Stimulated activated CD8-positive, alpha-beta memory T cell treated with anti-CD3 and anti-CD28 coated beads, Interleukin-2, amount 100 ng/mL, for 48 hours (primary cell): ENCODE data around the gene ADIRF.
"Not testable (repeated sequence)": the region's sequence is repeated elsewhere in the genome, so short reads cannot be mapped to it uniquely, and the experiment has no call there.

Experiments used
- DNase-seq, 2 donors: peaks; one replicate each; pipeline ENCODE4 v3.0.0-alpha.2; 2020; ENCODE audit warnings: low read depth in 2 of 2

The ADIRF gene

GRCh38 chr10:86968271-86968993 lies at the start of gene ADIRF:
TSS of gene ADIRF (plus strand) at chr10:86968482. CDS start at chr10:86968545, 63 bp downstream.
- no peak for DNase-seq

- no peak for DNase-seq
Measured at GRCh38 chr10:86922553-86922961, 45.7 kb upstream of the ADIRF start.

GRCh38 chr10:86929468-86930380 lies 38.6 kb upstream of the ADIRF start:
- DNase-seq = no peak

GRCh38 chr10:86931872-86932271 lies 36.4 kb upstream of the ADIRF start:
- DNase-seq = no peak

GRCh38 chr10:86932674-86933073 lies 35.6 kb upstream of the ADIRF start:
- no peak for DNase-seq

- DNase-seq = not testable (repeated sequence)
Measured at GRCh38 chr10:86934162-86934711, 34.0 kb upstream of the ADIRF start.

- DNase-seq = no peak
Measured at GRCh38 chr10:86936661-86937501, 31.4 kb upstream of the ADIRF start.

GRCh38 chr10:86937502-86938154 lies 30.7 kb upstream of the ADIRF start:
- DNase-seq = no peak

- DNase-seq = no peak
Measured at GRCh38 chr10:86938260-86938659, 30.0 kb upstream of the ADIRF start.

GRCh38 chr10:86940076-86940475 lies 28.2 kb upstream of the ADIRF start:
- DNase-seq = not testable (repeated sequence)

GRCh38 chr10:86940677-86941076 lies 27.6 kb upstream of the ADIRF start:
- no peak for DNase-seq

GRCh38 chr10:86941426-86941825 lies 26.9 kb upstream of the ADIRF start:
- no peak for DNase-seq

GRCh38 chr10:86941991-86942421 lies 26.3 kb upstream of the ADIRF start:
- no peak for DNase-seq

GRCh38 chr10:86942441-86943315 lies 25.6 kb upstream of the ADIRF start:
- no peak for DNase-seq

GRCh38 chr10:86943316-86944030 lies 24.8 kb upstream of the ADIRF start:
- no peak for DNase-seq

GRCh38 chr10:86944031-86944419 lies 24.3 kb upstream of the ADIRF start:
- DNase-seq = no peak

GRCh38 chr10:86944471-86944870 lies 23.8 kb upstream of the ADIRF start:
- DNase-seq = no peak

- no peak for DNase-seq
Measured at GRCh38 chr10:86944907-86945306, 23.4 kb upstream of the ADIRF start.
